GM19324 (cell line): ENCODE measurements around the gene TSKS.

Experiments used
- ATAC-seq: cut with Tn5 transposase; IDR thresholded peaks from one replicate; pipeline ENCODE4 v1.9.1; 2021; ENCODE audit warnings: mild to moderate bottlenecking, moderate library complexity; ENCODE audit not compliant: unreplicated experiment, low FRiP score

Gene TSKS

DNA sequence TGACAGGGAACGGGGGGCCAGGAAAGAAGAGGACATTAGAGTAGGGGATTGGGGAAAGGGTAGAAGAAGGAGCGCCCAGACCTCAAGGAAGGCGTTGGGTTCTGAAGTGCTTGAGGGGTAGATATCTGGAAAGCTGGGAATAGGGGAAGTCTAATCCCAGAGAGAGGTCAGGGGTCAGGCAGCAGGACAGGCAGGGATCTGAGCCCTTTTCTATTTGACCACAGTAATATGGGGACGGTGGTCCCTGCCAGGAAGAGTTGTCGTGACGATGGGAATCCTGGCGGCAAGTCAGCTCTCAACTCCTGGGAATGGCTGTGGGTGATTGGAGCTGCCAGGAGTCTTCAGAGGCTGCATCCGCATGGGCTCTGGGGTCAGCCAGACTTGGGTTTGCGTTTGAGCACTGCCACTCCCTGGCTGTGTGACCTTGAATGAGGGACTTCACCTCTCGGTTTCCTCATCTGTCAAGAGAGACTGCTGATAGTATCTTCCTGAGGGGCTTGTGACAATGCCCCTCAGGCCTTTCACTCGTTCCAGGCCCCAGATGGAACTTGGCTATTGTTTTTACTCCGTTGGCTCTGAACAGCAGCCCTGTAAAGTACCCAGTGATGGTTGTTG lies 5.0 kb upstream of the TSKS start:
- no peak for ATAC-seq

DNA sequence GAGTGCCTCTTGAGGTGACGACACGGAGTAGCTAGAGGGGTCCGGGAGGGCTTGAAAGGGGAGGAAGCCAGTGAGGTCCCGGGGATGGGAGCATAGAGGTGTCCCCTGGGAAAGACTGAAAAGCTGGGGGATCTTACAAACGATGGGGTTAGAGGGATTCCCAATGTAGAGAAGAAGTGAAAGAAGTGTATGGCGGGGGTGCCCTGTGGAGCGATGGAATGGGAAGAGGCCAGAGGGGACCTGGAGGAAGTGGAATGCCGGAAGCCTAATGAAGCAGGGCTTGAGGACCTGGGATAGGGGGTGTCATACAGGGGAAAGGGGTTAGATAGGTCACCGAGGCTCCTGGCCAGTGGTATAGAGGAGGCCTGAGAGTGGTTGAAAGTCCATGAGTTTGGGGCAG lies 4.3 kb upstream of the TSKS start:
- ATAC-seq: no peak

DNA sequence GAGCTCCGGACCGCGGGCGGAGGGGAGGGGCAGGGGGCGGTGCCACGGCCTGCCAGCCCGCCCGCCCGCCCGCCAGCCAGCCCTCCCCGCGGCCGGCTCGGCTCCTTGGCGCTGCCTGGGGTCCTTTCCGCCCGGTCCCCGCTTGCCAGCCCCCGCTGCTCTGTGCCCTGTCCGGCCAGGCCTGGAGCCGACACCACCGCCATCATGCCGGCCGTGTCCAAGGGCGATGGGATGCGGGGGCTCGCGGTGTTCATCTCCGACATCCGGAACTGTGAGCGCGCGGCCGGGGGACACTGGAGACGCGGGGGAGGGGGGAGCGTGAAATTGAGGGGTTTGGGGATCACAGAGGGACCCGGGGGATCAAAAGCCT lies 3.8 kb upstream of the TSKS start, which contains the start of gene AP2A1:
TSS of gene AP2A1 (plus strand) at position 72 of the 370 bp plus-strand sequence. CDS start at position 205, 133 bp downstream.
- ATAC-seq: no peak

DNA sequence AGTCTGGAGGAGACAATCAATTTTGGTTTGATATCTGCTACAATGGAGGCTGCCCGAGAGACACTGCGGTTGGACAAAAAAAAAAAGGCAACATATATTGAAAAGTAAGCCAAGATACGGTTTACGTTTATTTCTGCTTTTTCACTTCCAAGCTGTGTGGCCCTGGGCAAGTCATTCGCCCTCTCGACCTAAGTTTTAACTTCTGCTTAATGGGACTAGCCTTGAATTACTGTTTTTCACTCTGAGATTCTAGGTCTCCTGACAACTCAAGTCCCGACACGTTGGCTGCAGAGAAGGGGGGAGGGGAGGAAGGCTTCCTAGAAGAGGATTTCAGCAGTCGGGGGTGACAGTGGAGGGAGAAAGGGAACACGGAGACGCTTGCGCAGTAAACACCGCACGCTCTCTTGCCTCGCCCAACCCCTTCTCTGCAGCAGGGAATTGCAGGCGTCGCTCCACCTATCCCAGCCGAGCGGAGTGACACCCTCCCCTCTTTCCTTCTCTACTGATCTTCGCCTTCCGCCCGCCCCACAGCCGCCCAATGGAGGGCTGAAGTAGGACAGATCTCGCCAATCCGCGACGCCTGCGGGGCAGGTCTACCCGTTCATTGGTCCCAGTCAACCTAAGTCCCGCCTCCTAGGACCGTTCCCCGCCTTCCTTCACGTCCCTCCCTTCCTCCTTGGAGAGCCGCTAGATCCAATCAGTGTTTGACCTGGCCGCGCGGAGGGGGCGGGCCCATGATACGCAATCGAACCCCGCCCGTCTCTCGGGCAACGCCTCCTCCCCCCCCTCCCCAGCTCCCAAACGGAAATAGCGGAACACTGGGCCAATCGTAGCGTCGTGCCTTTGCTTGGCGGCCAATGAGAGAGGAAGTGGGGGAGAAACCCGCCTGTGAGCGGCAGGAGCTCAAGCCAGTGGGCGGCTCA lies 3.2 kb upstream of the TSKS start:
- peak; percentile 96 for ATAC-seq

DNA sequence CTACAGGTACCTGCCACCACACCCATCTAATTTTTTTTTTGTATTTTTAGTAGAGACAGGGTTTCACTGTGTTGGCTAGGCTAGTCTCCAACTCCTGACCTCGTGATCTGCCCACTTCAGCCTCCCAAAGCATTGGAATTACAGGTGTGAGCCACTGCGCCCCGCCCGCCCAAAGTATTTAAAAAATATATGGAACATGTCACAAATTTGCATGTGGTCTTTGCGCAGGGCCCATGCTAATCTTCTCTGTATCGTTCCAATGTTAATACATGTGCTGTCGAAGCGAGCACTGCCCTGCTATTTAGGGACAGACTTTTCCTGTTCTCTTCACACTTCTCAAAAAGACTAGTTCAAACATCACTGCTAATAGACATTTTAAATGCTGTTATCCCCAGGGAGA lies 1.2 kb upstream of the TSKS start:
- ATAC-seq: no peak

DNA sequence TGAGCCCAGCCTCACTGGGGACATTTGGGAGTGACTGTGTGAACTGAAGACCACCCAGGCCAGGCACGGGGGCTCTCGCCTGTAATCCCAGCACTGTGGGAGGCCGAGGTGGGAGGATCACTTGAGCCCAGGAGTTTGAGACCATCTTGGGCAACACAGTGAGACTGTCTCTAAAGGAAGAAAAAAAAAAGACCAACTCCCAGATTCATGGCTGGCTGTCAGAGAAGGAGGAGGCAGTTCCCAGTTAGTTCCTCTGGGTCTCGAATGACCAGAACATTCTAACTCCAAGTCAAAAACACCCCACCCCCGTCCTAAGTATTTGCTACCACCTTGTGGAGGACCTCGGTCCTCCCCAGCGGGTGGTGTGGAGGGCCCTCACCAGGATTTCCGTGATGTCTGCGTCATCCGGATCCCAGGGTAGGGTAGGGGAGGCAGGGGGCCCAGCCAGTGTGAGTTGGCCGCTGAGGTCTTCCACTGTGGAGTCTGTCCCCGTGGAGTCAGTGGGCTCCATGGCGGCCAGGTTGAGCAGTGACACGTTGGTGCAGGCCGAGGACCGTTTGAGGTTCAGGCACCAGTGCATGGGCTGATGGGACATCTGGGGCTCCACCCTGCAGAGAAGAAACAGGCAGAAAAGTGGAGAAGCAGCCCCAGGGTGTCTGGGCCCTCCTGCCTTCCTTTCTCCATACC lies 1.3 kb downstream of the TSKS start:
- no peak for ATAC-seq

DNA sequence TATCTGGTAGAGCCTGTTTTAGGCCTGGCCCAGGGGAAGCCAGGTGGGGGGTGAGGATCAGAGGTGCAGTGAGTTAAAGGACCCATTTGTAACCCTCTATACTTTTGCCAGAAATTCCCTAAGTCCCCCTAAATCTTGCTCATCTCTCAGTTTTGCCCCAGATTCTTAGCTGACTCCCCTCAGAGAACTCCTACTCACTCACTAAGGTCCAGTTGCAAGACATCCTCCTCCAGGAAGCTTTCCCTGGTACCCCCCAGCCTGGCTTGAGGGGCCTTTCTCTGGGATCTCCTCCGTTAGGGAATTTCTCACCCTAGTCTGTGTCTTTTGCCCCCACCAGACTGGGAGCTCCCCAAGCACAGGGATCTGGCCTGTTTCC lies 1.9 kb downstream of the TSKS start:
- ATAC-seq: no peak

DNA sequence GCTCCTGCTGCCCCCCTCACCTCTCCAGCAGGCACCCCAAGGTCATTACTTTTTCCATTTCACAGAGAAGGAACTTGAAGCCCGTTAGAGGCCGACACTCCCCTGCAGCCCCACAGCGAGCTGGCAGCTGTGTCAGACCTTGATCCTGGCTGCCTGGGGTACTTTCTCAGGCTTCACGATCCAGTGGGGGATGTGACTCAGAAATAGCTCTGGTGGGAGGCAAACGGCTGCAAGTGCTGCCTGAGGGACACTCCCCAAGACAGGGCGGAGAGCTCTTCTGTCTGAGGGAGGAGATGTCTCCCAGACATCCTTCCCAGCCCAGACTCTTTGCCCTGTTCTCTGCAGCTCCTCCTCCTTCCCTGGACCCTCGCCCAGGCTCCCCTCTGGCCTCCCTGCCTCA lies 4.8 kb downstream of the TSKS start:
- no peak for ATAC-seq

DNA sequence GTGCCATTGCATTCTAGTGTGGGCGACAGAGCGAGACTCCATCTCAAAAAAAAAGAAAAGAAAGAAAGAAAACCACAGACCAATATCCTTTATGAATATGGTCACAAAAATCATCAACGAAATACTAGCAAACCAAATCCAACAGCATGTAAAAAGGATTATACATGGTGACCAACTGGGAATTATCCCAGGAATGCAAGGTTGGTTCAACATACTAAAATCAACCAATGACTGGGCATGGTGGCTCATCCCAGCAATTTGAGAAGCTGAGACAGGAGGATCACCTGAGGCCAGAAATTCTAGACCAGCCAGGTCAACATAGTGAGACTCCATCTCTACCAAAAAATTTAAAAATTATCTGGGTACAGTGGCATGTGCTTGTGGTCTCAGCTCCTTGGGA lies 7.2 kb downstream of the TSKS start:
- no peak for ATAC-seq

DNA sequence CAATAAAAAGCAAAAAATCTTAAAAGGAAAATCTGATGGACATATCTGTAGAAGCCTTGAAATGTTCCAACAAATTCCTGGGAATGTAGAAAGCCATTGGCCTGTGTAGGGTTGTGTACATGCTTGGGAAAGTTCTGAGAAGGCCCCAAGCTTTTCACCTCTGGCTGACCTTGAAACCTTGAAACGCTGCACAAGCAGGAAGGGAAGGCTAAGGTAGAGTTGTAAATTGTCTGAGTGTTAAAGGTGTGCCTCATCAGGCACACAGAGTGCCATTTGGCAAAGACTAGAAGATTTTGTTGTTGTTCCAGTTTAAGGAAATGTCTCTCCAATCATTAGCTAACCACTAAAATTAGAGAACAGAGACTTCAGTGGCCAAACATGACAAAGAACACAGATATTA lies 10.4 kb downstream of the TSKS start:
- no peak for ATAC-seq

DNA sequence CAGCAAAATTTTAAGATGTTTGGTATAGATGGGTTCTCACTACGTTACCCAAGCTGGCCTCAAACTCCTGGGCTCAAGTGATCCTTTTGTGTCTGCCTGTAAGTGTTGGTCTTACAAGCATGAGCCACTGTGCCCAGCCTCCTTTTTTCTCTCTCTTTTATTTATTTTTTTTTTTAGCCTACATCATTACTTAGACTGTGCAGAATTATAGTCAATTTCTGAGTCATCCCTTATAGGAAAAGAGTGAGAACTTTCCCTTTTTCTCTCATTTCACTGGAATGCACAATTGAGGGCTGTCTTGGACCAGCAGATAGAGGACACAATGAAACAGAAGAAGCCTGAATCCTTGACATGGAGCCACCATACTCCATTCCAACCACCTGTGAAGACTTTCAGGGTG lies 13.3 kb downstream of the TSKS start:
- no peak for ATAC-seq

DNA sequence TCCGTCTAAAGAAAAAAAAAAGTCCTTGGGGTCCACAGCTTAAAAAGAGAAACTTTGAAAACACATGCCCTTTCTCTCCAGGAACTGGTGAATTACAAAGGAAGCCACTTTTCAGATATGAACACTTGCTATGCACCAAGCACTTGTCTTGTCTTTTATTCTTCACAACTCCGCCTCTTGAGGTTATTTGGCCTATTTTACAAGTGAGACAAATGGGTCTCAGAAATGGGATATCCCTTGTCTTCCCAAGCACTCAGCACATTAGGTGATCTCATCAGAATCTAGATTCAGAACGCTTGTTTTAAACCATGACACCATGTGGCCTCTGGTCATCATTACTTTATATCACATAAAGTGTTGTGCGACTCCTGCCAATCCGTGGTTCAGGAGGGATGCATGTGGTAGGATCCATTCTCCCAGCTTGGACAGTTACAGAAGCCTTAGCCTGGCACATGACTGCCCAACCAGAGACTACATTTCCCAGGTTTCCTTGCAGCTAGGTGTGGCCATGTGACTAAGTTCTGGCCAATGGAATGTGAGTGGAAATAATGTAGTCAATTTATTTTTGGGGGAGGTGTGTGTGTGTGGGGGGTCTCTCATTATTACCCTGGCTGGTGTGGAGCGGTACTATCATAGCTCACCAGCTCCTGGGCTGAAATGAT lies 13.9 kb downstream of the TSKS start:
- no peak for ATAC-seq

DNA sequence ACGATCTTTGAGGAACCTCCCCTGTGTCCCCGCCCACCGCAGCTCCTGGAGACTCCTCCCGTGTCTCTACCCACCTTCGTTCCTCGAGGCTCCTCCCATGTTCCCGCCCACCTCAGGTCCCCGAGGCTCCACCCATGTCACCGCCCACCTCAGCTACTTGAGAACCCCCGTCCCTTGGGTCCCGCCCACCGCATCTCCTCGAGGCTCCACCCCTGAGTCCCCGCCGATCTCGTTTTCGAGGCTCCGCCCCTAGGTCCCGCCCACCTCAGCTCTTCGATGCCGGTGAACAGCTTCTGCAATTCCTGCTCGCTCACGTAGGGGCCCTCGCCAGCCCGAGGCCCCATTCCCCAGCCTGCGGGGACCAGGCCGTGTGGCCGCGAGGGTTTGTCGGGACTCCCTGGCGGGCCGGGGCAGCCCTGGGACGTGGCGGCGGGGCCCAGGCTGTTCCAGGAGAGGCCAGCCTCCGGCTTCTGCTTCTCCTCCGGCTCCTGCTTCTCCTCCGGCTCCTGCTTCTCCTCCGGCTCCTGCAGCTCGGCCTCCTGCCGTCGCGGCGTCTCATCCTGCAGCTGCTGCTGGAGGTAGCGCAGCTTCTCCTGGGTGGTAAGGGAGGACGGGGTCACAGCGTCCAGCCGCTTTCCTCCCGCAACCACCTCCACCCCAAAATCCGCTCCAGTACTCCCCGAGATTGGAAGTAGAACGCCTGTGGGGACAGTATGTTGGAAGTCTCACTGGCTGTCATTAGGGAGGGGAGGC lies 16.7 kb downstream of the TSKS start:
- no peak for ATAC-seq

DNA sequence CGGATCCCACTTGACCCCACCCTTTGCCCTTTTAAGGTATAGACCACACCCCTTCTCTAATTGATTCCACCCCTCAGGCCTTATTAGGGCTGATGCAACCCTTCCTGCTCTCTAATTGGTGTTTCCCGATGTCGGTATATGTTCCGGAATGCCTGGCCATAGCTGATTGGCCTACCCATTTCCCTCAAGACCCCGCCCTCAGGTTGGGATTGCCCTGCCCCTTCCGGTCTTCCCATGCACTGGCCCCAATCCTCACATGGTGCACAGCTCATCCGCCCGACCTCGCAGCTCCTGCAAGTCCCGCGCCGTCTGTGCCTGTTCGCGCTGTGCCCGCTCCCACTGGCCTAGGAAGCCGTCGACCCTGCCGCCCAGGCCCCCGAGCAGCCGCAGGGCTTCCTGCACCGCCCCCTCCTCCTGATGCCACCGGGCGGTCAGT lies 18.1 kb downstream of the TSKS start:
- no peak for ATAC-seq

DNA sequence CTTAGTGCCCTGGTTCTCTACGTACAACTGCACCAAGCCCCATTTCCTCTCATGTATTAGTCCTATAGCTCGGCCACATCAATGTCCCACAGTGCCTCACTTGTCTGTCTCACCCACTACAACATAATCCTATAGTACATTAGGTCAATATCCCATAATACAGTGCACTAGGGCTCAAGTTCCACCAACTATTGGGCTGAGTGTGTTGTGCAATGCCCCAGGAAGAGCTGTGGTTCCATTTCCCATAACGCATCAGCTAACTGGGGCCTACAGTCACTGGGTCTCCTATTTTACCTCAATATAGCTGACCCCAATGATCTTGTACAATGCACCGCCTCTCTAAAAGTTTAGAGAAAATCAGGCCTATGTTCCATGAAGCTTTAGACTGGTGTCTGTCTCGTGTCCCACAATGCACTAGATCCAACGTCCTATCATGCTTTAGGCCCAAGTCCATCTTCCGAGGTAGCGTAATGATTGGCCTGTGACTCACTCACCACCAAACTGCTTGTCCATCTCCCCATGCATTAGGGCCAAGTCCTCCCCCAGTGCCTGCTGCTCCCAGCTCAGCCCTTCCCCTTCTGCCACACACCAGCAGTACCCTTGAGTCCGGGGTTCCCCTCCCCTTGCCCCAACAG lies 21.8 kb downstream of the TSKS start:
- ATAC-seq: no peak

DNA sequence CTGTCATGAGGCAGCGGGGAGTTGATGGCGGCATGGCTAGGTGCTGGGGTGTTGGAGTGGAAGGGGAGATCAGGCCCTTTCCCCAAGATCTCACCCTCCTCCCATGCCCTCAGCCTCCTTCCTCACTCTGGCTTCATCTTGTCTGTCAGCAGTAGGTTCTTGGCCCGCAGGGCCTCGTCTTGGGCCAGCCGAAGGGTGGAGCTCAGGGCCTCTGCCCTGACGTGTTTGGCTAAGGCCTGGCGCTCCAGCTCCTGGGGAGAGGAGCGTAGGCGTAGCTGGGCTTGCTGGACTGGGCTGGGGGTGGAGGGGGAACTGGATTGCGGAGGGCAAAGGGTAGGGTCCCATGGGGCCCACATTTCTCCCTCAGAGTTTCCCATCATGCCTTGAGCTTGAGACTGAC lies 23.2 kb downstream of the TSKS start:
- no peak for ATAC-seq

DNA sequence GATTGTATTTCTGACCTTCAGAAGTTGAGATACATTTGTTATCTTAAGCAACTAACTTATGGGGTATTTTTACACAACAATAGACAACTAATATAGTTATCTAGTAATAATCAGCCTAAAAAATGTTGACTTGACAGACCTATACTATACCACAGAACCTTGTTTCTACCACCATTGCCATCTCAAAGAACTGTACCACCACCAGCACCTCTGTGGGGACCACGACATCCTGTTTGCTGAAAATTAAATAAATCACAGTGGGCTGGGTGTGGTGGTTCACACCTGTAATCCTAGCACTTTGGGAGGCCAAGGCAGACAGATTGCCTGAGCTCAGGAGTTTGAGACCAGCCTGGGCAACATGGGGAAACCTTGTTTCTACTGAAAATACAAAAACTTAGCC lies 24.0 kb downstream of the TSKS start:
- no peak for ATAC-seq

DNA sequence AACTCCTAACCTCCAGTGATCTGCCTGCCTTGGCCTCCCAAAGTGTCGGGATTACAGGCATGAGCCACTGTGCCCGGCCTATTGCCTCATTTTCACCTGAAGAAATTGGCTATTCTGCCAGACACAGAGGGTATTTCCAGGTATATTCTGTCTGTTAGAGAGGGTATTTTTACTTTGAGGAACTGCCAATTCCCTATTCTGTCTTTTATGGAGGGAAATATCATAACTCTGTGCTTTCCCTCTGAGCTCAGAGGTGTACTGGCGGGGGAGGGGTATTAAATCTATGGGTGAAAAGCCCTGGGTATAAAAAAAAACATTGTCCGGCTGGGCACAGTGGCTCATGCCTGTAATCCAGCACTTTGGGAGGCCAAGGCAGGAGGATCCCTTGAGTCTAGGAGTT lies 24.8 kb downstream of the TSKS start:
- no peak for ATAC-seq

DNA sequence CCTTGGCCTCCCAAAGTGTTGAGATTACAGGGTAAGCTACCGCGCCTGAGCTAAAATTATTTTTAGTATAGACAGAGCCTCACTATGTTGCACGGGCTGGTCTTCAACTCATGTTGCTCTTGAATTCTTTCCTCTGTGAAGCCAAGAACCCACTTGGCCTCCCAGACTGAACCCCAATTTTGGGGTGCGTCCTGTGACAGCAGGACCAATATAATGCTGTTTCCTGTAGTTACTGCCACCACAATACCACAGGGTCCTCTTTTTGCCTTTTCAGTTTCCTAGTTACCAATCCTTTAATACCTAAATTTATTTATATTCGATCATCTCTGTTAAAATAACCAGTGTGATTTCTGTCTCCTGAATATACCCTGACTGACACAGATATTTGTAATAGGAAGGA lies 32.9 kb downstream of the TSKS start:
- ATAC-seq: no peak
